Measurements from ENCODE around the gene ETF1.

ETF1 gene

GRCh38 chr5:138542956-138543729, at the start of gene ETF1:
Gene ETF1, minus strand, starts transcription at chr5:138543236. Its CDS starts 318 bp downstream, at chr5:138542918.
- DNase-seq, result peak; percentile 95 to 100 (median 100)

GRCh38 chr5:138588013-138588788, 45.2 kb upstream of the ETF1 start:
- DNase-seq, result no peak

- no peak for DNase-seq
Measured at GRCh38 chr5:138585157-138585556, 42.1 kb upstream of the ETF1 start.

GRCh38 chr5:138583984-138584637, 41.1 kb upstream of the ETF1 start:
- DNase-seq, result no peak

DNA sequence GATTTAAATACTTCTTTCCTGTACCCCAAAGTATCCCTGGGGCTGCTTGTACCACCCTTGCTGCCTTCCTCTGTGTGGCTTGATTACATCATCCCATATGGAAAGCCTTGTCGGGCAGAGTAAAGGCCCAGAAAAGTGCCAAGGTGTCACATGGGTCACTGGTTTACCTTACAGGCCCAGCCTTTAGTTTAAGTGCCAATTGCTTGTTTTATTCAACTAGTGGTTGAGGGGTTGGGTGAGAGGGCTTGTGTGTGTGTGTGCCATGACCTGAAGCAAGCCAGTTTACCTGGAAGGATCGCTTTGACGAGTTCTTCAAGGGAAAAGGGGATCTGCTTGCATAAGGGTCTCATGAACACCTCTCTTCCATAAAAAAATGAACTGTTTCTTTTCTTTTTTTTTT, 39.9 kb upstream of the ETF1 start:
- DNase-seq, result no peak

GRCh38 chr5:138580777-138581176, 37.7 kb upstream of the ETF1 start:
- DNase-seq, result no peak

- DNase-seq, result no peak
Measured at GRCh38 chr5:138580001-138580400, 37.0 kb upstream of the ETF1 start.

DNA sequence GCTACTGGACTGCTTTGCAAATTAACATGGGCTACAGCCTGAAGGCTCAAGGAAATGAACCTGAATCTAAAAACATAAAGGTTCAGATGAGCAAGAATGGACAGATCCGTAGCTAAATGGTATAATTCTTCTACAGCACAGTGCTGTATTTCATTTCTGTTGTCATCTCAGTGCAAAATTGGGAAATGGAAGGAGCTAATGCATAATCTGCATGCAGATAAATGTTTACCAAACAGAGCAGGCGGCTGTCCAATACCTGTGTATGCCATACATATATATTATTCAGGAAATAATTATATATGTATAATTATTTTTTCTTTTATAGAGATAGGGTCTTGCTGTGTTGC, 36.5 kb upstream of the ETF1 start:
- no peak for DNase-seq

DNA sequence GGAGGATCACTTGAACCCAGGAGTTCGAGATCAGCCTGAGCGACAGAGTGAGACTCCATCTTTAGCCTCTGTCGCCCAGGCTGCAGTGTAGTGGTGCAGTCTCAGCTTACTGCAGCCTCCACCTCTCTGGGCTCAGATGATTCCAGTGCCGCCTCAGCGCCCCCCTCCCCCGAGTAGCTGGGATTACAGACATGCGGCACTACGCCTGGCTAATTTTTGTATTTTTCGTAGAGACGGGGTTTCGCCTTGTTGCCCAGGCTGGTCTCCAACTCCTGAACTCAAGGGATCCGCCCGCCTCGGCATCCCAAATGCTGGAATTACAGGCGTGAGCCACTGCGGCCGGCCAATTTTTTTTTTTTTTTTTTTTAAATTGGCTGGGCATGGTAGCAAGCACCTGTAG, 34.4 kb upstream of the ETF1 start:
- DNase-seq, result no peak

GRCh38 chr5:138575194-138576015, 32.4 kb upstream of the ETF1 start, which contains the start of gene HSPA9:
Gene HSPA9, minus strand, starts transcription at chr5:138575401. Its CDS starts 83 bp downstream, at chr5:138575318.
- peak; percentile 87 to 100 (median 98) for DNase-seq

DNA sequence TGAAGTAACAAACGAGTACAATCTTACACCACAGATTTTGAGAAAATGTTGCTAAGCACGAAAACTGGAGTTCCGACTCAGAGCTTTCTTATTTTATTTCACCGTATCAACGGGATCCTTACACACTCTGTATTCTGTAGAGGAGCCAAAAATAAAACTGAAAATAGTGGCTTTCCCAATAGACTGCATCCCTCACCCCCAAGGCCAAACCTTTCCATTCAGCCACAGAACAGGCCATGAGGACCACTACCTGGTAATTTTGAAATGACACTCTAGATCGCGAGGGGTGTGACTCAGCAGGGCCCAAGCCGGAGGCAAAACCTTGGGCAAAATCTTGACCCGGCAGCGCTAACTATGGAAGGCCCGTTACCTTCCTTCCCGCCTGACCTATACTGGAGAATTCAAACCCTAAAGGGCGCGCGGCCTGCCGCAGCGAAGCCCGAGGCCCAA, 31.7 kb upstream of the ETF1 start:
- DNase-seq, result peak in 2 of 56 donors; percentile 45 to 63

DNA sequence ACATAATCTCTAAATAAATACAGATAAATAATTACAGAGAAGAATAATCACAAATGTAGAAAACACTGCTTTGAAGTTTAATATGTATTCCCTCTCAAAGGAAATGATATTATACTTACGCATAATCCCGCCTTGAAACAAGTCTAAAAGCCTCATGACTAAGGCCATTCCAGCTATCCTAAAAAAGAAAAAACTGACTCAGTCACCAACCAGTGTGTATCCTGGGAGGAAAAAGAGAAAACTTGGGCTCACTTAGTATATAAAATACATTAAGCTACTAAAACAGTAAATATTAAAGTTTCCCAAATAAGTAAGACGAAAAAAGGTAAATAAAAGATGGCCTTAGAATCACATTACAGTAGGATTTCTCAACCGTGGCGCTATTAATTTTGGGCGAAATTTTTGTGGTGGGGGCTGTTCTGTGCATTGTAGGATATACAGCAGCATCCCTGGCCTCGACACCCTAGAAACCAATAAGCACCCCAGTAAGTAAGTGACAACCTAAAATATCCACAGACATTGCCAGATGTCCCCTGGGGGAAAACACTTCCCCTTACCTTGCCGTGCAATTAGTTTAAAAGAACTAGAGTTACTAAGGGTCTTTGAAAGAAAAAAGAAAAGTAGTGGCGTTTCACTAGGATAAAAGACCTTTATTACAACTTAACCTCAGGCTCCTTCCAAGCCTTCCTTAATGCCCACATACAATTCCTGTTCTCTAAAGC, 31.1 kb upstream of the ETF1 start:
- DNase-seq, result no peak

GRCh38 chr5:138573223-138573622, 30.2 kb upstream of the ETF1 start:
- DNase-seq, result no peak

- no peak for DNase-seq
Measured at GRCh38 chr5:138570871-138571270, 27.8 kb upstream of the ETF1 start.

DNA sequence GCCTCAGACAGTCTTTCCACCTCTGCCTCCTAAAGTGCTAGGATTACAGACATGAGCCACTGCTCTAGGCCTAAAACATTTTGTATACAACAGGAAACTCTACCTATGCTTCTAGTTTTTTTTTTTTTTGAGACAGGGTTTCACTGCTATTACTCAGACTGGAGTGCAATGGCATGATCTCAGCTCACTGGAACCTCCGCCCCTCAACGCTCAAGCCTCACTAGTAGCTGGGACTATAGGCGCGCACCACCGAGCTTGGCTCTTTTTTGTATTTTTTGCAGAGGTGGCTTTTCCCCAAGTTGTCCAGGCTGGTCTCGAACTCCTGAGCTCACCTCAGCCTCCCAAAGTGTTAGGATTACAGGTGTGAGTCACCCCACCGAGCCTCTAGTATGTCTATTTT, 26.7 kb upstream of the ETF1 start:
- no peak for DNase-seq

GRCh38 chr5:138568061-138568824, 25.2 kb upstream of the ETF1 start:
- no peak for DNase-seq

GRCh38 chr5:138566792-138567191, 23.8 kb upstream of the ETF1 start:
- no peak for DNase-seq

DNA sequence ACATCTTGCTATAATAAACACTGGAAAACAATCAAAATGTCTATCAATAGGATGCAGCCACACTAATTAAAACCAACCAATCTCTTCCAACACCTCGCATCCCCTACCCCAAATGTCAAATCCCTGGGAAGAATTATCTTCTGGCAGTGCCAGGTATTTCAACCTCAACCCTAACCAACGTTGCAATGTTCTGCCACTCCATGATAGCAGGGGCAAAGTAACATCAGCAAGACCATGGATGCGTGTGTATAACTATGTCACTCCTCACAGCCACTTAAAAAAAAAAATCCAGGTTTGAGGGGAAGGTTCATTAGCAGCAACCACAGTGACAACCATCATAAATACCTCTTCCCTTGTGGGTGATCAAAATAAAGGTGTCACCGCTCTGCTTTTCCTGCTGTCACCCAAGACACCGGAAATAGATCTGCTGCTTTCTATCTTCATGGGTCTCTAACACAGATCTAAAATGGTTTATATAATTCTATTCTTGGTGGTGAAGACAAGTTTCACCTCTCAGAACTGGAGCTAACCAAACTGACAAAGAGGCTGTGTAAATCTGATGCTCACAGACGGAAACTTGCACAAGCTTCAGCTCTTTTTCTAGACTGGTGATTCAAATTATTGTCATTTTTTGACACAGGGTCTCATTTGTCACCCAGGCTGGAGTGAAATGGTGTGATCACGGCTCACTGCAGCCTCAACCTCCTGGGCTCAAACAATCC, 22.2 kb upstream of the ETF1 start:
- DNase-seq, result no peak

GRCh38 chr5:138564242-138564641, 21.2 kb upstream of the ETF1 start:
- DNase-seq, result no peak

All from amygdala (tissue), 56 donors.